A673 (cell line): Measurements from ENCODE around the gene NEO1. TPM values are rescaled to one million over a fixed set of nuclear protein-coding genes. Genes with fewer than 3 reads are reported as not detected.

ENCODE experiments used
- BruUV-seq: library from RNA; stranded (reverse); fragments of 400-500 nt; replicated peaks from 2 replicates; lab custom pipeline; 2021; lab: Mats Ljungman, UMichigan
- CTCF ChIA-PET: fragments of 300-600 bp; sonication (Branson Sonifier 250); formaldehyde crosslinking; loops from one replicate; lab custom pipeline; 2022; ENCODE audit warnings: antibody characterized with exemption; lab: Charles Lee
- POLR2A ChIA-PET: fragments of 300-600 bp; sonication (Branson Sonifier 250); formaldehyde crosslinking; loops from one replicate; lab custom pipeline; 2022; ENCODE audit warnings: antibody characterized with exemption; ENCODE audit not compliant: low non-redundant PET; lab: Charles Lee
- DNase-seq: peaks from one replicate; pipeline ENCODE4 v3.0.0-alpha.2; 2015; ENCODE audit warnings: low spot score
- H3K27ac ChIP-seq: fragments of 200-600 bp; sonication (generic); 2 replicates; pipeline ENCODE4 v1.5.1; 2016; ENCODE audit warnings: mixed run types, low read depth, mild to moderate bottlenecking, mixed read lengths, antibody characterized with exemption, low read length; ENCODE audit not compliant: poor library complexity, severe bottlenecking
- H3K27me3 ChIP-seq: fragments of 200-600 bp; sonication (generic); replicated peaks from 2 replicates; pipeline ENCODE4 v1.6.1; 2017; ENCODE audit warnings: mixed run types, low read depth, mild to moderate bottlenecking, mixed read lengths, antibody characterized with exemption, low read length; ENCODE audit not compliant: insufficient read depth, poor library complexity
- H3K36me3 ChIP-seq: fragments of 200-600 bp; sonication (generic); 2 replicates; pipeline ENCODE4 v1.6.1; 2016; ENCODE audit warnings: mixed run types, mild to moderate bottlenecking, mixed read lengths, antibody characterized with exemption, low read length; ENCODE audit not compliant: insufficient read depth, poor library complexity, severe bottlenecking
- H3K4me1 ChIP-seq: fragments of 200-600 bp; sonication (generic); 2 replicates; pipeline ENCODE4 v1.6.1; 2017; ENCODE audit warnings: mixed run types, mild to moderate bottlenecking, mixed read lengths, antibody characterized with exemption, low read length; ENCODE audit not compliant: insufficient read depth, poor library complexity, severe bottlenecking
- H3K4me3 ChIP-seq: fragments of 200-600 bp; sonication (generic); 2 replicates; pipeline ENCODE4 v1.5.1; 2016; ENCODE audit warnings: low read depth, mixed run types, mild to moderate bottlenecking, mixed read lengths, low read length; ENCODE audit not compliant: poor library complexity, severe bottlenecking
- H3K9me3 ChIP-seq: fragments of 200-600 bp; sonication (generic); 2 replicates; pipeline ENCODE4 v1.6.1; 2016; ENCODE audit warnings: mixed run types, low read depth, mild to moderate bottlenecking, mixed read lengths, antibody characterized with exemption, low read length; ENCODE audit not compliant: poor library complexity, severe bottlenecking
- CTCF ChIP-seq: fragments of 300-800, 200-600 bp; sonication (generic); conservative IDR thresholded peaks from 2 replicates; pipeline ENCODE4 v1.5.1; 2017; ENCODE audit warnings: low read depth, mild to moderate bottlenecking, antibody characterized with exemption, low read length, moderate library complexity, mixed read lengths
- EZH2 ChIP-seq: fragments of 200-600 bp; sonication (generic); IDR thresholded peaks from 2 replicates; pipeline ENCODE4 v1.6.1; 2017; ENCODE audit warnings: borderline replicate concordance, low read depth, mild to moderate bottlenecking, mixed read lengths, antibody characterized with exemption, low read length; ENCODE audit not compliant: poor library complexity, severe bottlenecking
- intact Hi-C: fragments of 100-400 bp; cut with micrococcal nuclease; formaldehyde crosslinking; loops from one replicate; pipeline ENCODE4 v1.10.0; 2022; ENCODE audit not compliant: unreplicated experiment
- total RNA-seq: library from RNA; stranded (reverse); gene quantifications from 2 replicates; pipeline ENCODE4 v1.2.3, GENCODE V29; 2021

The NEO1 gene
- total RNA-seq, 1 experiment from 2014 or later, result 72.6 TPM

- BruUV-seq, result no TSS peak
Measured at GRCh38 chr15:73065114-73065513, 12.9 kb downstream of the NEO1 start.

GRCh38 chr15:73069109-73069508 lies 16.8 kb downstream of the NEO1 start:
- BruUV-seq, result no TSS peak
- H3K27me3 ChIP-seq, result no peaks in the 10 kb centered on the region
- intact Hi-C loops, result no loop called here
- no peak overlapping the region for H3K4me3 ChIP-seq
- TF ChIP-seq EZH2, result no peak
- TF ChIP-seq CTCF, result no peak
- no peak for DNase-seq
- ChIA-PET POLR2A (no interaction called here), CTCF (no interaction called here)
- H3K36me3 ChIP-seq, result no peaks in the 10 kb centered on the region
- no peak overlapping the region for H3K27ac ChIP-seq
- no peaks in the 10 kb centered on the region for H3K9me3 ChIP-seq
- H3K4me1 ChIP-seq, result no peaks in the 10 kb centered on the region

More at GRCh38 chr15:73065114-73065513, 12.9 kb downstream of the NEO1 start:
- Histone ChIP-seq H3K4me1 (peaks cover 7% of the 10 kb centered on the region), H3K27me3 (no peaks in the 10 kb centered on the region), H3K9me3 (no peaks in the 10 kb centered on the region), H3K4me3 (no peak overlapping the region), H3K36me3 (no peaks in the 10 kb centered on the region), H3K27ac (no peak overlapping the region)
- ChIA-PET CTCF (no interaction called here), POLR2A (no interaction called here)
- intact Hi-C loops, result no loop called here
- DNase-seq, result no peak
- TF ChIP-seq EZH2 (no peak), CTCF (no peak)

GRCh38 chr15:73072894-73073293 lies 20.6 kb downstream of the NEO1 start:
- ChIA-PET CTCF (no interaction called here), POLR2A (no interaction called here)
- BruUV-seq, result no TSS peak
- no peak for DNase-seq
- Histone ChIP-seq H3K4me1 (peaks cover 15% of the 10 kb centered on the region), H3K4me3 (no peak overlapping the region), H3K27ac (no peak overlapping the region), H3K27me3 (no peaks in the 10 kb centered on the region), H3K36me3 (no peaks in the 10 kb centered on the region), H3K9me3 (no peaks in the 10 kb centered on the region)
- TF ChIP-seq CTCF (no peak), EZH2 (no peak)
- intact Hi-C loops, result no loop called here
